Astrocyte (in vitro differentiated cells and primary cell): ENCODE measurements around the gene GPX6. TPM values are rescaled to one million over a fixed set of nuclear protein-coding genes. Genes with fewer than 3 reads are reported as not detected.
"Not testable (repeated sequence)": the region's sequence is repeated elsewhere in the genome, so short reads cannot be mapped to it uniquely, and the experiment has no call there.

Experiments used
- DNase-seq: peaks from one replicate; pipeline ENCODE4 v3.0.0-alpha.2; 2010; ENCODE audit warnings: low read depth
- FAIRE-seq: peaks from 2 replicates; lab custom pipeline; 2011; peaks lifted over from hg19 to GRCh38; lab: Jason Lieb, UNC
- H2AFZ ChIP-seq: 2 replicates; pipeline ENCODE4 v1.6.0; 2012; ENCODE audit warnings: low read depth, low read length, inconsistent platforms
- H3K27ac ChIP-seq: 2 replicates; pipeline ENCODE4 v1.5.1; 2011; ENCODE audit warnings: low read depth, low read length, inconsistent platforms
- H3K27me3 ChIP-seq: 2 replicates; pipeline ENCODE4 v1.6.0; 2011; ENCODE audit warnings: low read length, inconsistent platforms; ENCODE audit not compliant: insufficient read depth
- H3K36me3 ChIP-seq: 2 replicates; pipeline ENCODE4 v1.5.1; 2011; ENCODE audit warnings: low read length, inconsistent platforms; ENCODE audit not compliant: insufficient read depth
- H3K4me1 ChIP-seq: 2 replicates; pipeline ENCODE4 v1.5.1; 2011; ENCODE audit warnings: low read length, inconsistent platforms; ENCODE audit not compliant: insufficient read depth
- H3K4me2 ChIP-seq: 2 replicates; pipeline ENCODE4 v1.6.0; 2012; ENCODE audit warnings: low read length, inconsistent platforms
- H3K4me3 ChIP-seq: 2 replicates; pipeline ENCODE4 v1.5.1; 2011; ENCODE audit warnings: low read depth, mild to moderate bottlenecking, low read length, inconsistent platforms; ENCODE audit not compliant: insufficient read depth
- H3K79me2 ChIP-seq: 2 replicates; pipeline ENCODE4 v1.6.0; 2012; ENCODE audit warnings: mild to moderate bottlenecking, low read length, inconsistent platforms; ENCODE audit not compliant: insufficient read depth
- H3K9ac ChIP-seq: 2 replicates; pipeline ENCODE4 v1.6.0; 2012; ENCODE audit warnings: mild to moderate bottlenecking, low read length, inconsistent platforms
- H3K9me3 ChIP-seq: 2 replicates; pipeline ENCODE4 v1.5.1; 2012; ENCODE audit warnings: low read depth, mild to moderate bottlenecking, low read length, inconsistent platforms; ENCODE audit not compliant: insufficient read depth
- H4K20me1 ChIP-seq: 2 replicates; pipeline ENCODE4 v1.6.0; 2012; ENCODE audit warnings: low read length, inconsistent platforms; ENCODE audit not compliant: insufficient read depth
- H3K27ac Mint-ChIP-seq: one replicate; pipeline ENCODE4 v1.8.0; 2021; ENCODE audit warnings: mild to moderate bottlenecking, mixed read lengths; ENCODE audit not compliant: unreplicated experiment
- H3K27me3 Mint-ChIP-seq: one replicate; pipeline ENCODE4 v1.8.0; 2021; ENCODE audit warnings: low read depth, mixed read lengths; ENCODE audit not compliant: unreplicated experiment
- H3K36me3 Mint-ChIP-seq: one replicate; pipeline ENCODE4 v1.8.0; 2021; ENCODE audit warnings: low read depth, mixed read lengths; ENCODE audit not compliant: unreplicated experiment
- H3K4me1 Mint-ChIP-seq: one replicate; pipeline ENCODE4 v1.8.0; 2021; ENCODE audit warnings: low read depth, mixed read lengths; ENCODE audit not compliant: unreplicated experiment
- H3K4me3 Mint-ChIP-seq: one replicate; pipeline ENCODE4 v1.8.0; 2021; ENCODE audit warnings: mild to moderate bottlenecking, moderate library complexity, mixed read lengths; ENCODE audit not compliant: unreplicated experiment
- H3K9me3 Mint-ChIP-seq: one replicate; pipeline ENCODE4 v1.8.0; 2021; ENCODE audit warnings: mild to moderate bottlenecking, mixed read lengths; ENCODE audit not compliant: unreplicated experiment
- EZH2 ChIP-seq: IDR thresholded peaks from 2 replicates; pipeline ENCODE4 v1.6.1; 2012; ENCODE audit warnings: mild to moderate bottlenecking, low read length, inconsistent platforms; ENCODE audit not compliant: insufficient read depth
- total RNA-seq: library from RNA; stranded (reverse); gene quantifications from 2 replicates; pipeline ENCODE4 v1.2.1, GENCODE V29; 2021
- TF ChIP-seq, protein P1 (sequence below): IDR thresholded peaks from 2 replicates; pipeline ENCODE4 v1.5.1; 2011; ENCODE audit warnings: low read depth, mild to moderate bottlenecking, inconsistent platforms, low read length, moderate library complexity; ENCODE audit not compliant: insufficient read depth

Gene GPX6
- total RNA-seq, 1 donor from 2014 or later, result not detected

DNA sequence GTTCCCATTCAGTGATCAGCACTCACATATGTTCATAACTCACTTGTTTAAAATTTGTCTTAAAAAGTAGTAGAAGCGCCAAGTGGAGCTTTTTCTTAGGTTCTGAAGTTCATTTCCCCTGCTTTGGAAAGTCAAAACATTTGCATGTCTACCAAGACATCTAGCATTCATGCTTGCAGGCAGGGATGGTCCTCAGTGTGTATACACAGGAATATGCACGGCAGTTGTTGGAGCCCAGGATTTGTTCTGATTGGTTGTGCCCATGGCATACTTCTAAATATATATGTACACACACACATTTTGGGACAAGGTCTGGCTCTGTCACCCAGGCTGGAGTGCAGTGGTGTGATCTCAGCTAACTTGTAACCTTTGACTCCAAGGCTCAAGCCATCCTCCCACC, 2.4 kb upstream of the GPX6 start:
- no peaks in the 10 kb centered on the region for H4K20me1 ChIP-seq
- no peaks in the 10 kb centered on the region for H3K36me3 ChIP-seq
- FAIRE-seq (no peak), DNase-seq (no peak)
- Mint-ChIP-seq H3K27me3 (peaks cover 27% of the 10 kb centered on the region), H3K36me3 (no peaks in the 10 kb centered on the region), H3K4me1 (peaks cover 12% of the 10 kb centered on the region), H3K4me3 (no peak overlapping the region), H3K9me3 (no peaks in the 10 kb centered on the region), H3K27ac (no peak overlapping the region)
- H2AFZ ChIP-seq, result no peak overlapping the region
- peaks cover 4% of the 10 kb centered on the region for H3K27me3 ChIP-seq
- no peak overlapping the region for H3K4me2 ChIP-seq
- H3K4me1 ChIP-seq, result no peaks in the 10 kb centered on the region
- H3K27ac ChIP-seq, result no peak overlapping the region
- no peaks in the 10 kb centered on the region for H3K9me3 ChIP-seq
- H3K4me3 ChIP-seq, result no peak overlapping the region
- H3K9ac ChIP-seq, result no peak overlapping the region
- no peaks in the 10 kb centered on the region for H3K79me2 ChIP-seq
- TF ChIP-seq, protein P1, sequence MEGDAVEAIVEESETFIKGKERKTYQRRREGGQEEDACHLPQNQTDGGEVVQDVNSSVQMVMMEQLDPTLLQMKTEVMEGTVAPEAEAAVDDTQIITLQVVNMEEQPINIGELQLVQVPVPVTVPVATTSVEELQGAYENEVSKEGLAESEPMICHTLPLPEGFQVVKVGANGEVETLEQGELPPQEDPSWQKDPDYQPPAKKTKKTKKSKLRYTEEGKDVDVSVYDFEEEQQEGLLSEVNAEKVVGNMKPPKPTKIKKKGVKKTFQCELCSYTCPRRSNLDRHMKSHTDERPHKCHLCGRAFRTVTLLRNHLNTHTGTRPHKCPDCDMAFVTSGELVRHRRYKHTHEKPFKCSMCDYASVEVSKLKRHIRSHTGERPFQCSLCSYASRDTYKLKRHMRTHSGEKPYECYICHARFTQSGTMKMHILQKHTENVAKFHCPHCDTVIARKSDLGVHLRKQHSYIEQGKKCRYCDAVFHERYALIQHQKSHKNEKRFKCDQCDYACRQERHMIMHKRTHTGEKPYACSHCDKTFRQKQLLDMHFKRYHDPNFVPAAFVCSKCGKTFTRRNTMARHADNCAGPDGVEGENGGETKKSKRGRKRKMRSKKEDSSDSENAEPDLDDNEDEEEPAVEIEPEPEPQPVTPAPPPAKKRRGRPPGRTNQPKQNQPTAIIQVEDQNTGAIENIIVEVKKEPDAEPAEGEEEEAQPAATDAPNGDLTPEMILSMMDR, result no peak

DNA sequence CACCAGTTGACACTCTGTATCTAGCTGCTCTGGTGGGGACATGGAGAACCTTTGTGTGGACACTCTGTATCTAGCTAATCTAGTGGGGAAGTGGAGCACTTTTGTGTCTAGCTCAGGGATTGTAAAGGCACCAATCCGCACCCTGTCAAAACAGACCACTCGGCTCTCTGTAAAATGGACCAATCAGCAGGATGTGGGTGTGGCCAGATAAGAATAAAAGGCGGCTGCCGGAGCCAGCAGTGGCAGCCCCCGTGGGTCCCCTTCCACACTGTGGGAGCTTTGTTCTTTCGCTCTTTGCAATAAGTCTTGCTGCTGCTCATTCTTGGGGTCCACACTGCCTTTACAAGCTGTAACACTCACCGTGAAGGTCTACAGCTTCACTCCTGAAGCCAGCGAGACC, 3.2 kb downstream of the GPX6 start:
- H3K27ac ChIP-seq, H3K4me1 Mint-ChIP-seq, H3K4me2 ChIP-seq, H3K4me3 Mint-ChIP-seq, H3K9me3 Mint-ChIP-seq, H3K9me3 ChIP-seq, H3K36me3 Mint-ChIP-seq, H3K9ac ChIP-seq, H3K36me3 ChIP-seq, H2AFZ ChIP-seq, H3K27ac Mint-ChIP-seq, H3K4me1 ChIP-seq, FAIRE-seq, DNase-seq, H3K79me2 ChIP-seq, H3K4me3 ChIP-seq, H4K20me1 ChIP-seq, H3K27me3 ChIP-seq: not testable (repeated sequence)
- H3K27me3 Mint-ChIP-seq, result peaks cover 27% of the 10 kb centered on the region

DNA sequence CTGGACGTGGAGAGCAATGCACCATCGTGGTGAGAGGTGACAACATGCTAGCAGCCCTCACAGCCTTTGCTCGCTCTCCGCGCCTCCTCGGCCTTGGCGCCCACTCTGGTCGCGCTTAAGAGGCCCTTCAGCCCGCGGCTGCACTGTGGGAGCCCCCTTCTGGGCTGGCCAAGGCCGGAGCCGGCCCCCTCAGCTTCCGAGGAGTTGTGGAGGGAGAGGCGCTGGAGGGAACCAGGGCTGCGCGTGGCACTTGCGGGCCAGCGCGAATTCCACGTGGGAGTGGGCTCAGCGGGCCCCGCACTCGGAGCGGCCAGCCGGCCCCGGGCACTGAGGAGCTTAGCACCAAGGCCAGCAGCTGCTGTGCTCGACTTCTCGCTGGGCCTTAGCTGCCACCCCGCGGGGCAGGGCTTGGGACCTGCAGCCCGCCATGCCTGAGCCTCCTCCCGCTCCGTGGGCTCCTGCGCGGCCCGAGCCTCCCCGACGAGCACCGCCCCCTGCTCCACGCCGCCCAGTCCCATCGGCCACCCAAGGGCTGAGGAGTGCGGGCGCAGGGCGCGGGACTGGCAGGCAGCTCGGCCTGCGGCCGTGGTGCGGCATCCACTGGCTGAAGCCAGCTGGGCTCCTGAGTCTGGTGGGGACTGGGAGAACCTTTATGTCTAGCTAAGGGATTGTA, 3.8 kb downstream of the GPX6 start:
- Histone ChIP-seq H3K9ac (no peak overlapping the region), H3K4me1 (no peaks in the 10 kb centered on the region), H3K79me2 (no peaks in the 10 kb centered on the region), H3K4me2 (no peak overlapping the region), H3K36me3 (no peaks in the 10 kb centered on the region), H3K27ac (no peak overlapping the region), H3K27me3 (no peaks in the 10 kb centered on the region), H2AFZ (no peak overlapping the region), H4K20me1 (no peaks in the 10 kb centered on the region), H3K9me3 (no peaks in the 10 kb centered on the region), H3K4me3 (no peak overlapping the region)
- H3K27ac Mint-ChIP-seq, result no peak overlapping the region
- DNase-seq (no peak), FAIRE-seq (no peak)
- no peak overlapping the region for H3K4me3 Mint-ChIP-seq
- H3K27me3 Mint-ChIP-seq, result peaks cover 27% of the 10 kb centered on the region
- H3K36me3 Mint-ChIP-seq, result no peaks in the 10 kb centered on the region
- no peaks in the 10 kb centered on the region for H3K9me3 Mint-ChIP-seq
- TF ChIP-seq, protein P1, result no peak
- no peak for TF ChIP-seq EZH2
- peaks cover 2% of the 10 kb centered on the region for H3K4me1 Mint-ChIP-seq
